Ecto neural progenitor cell (in vitro differentiated cells): ENCODE results near the gene LBP.
"Not testable (repeated sequence)": the region's sequence is repeated elsewhere in the genome, so short reads cannot be mapped to it uniquely, and the experiment has no call there.

Experiments used
- DNase-seq: peaks from one replicate; pipeline ENCODE4 v3.0.0-alpha.2; 2018; ENCODE audit warnings: low spot score

LBP gene

DNA sequence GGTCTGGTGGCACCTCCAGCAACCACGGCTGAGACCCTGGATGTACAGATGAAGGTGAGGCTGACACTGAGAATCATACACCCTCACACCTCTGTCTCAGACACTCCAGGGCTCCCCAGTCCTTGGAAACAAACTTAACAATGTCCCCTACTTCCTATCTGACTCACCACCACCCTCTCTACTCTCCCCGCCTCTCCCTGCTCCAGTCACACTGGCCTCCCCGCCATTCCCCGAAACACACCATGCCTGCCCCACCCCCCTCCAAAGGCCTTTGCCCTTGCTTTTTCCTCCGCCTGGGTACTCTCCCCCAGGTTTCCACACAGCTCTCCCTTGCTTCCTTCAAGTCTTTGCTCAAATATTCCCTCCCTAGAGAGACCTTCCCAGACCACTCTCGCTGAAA lies 26.1 kb upstream of the LBP start:
- no peak for DNase-seq

DNA sequence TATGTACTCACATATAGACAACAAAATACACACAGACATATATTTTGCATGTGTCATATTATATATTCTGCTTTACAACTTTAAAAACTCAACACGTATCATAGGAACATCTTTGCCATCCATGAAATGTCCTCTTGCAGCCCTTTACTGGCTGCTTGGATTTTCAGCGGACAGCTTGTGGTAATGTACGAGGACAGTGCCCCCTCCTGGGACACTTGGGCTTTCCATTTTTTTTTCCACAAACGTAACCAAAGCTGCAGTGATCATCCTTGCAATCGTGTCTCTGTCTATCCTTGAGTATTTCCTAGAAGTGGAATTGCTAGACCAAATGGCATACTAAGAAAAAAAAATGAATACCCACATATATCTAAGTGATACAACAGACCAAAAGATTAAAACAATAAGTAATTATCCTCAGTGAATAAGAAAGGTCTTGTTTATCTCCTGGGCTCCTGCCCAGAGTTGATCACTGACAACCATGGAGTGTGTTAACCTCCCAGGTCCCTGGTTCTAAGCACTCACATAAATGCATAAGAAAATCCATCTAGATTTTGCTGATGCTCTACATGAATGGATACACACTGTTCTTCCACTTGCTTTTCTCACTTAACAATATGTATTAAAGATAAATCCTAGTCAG lies 24.2 kb upstream of the LBP start:
- DNase-seq: no peak

DNA sequence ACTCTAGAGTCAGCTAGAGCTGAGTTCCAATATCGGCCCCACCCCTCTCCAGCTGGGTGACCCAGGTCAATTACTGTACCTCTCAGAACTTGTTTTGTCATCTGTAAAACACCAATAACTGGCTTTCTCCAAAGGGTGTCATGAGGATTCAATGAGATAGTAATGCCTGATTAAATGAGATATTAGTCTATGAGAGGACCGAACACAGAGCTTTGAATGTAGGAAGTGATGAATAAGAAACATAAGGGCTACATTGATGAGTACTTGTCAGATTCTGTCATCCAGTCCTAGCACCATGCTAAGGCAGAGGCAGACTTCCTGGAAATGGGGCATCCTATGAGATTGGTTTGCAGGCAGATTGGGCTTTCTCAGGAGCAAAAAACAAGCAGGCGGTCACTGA lies 22.1 kb upstream of the LBP start:
- DNase-seq: no peak

DNA sequence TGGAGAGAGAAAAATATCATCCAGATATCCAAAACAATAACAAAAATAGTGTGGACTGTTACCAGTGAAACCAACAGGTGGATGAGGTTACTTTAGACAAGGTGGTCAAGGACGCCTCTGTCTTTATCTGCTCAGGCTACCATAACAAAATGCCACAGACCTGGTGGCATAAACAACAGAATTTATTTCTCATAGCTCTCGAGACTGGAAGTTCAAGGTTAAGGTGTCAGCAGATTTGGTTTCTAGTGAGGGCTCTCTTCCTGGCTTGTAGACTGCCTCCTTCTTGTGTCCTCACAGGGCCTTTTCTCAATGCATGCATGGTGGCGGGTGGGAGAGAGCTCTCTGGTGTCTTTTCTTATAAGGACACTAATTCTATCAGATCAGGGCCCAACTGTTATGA lies 21.1 kb upstream of the LBP start:
- no peak for DNase-seq

DNA sequence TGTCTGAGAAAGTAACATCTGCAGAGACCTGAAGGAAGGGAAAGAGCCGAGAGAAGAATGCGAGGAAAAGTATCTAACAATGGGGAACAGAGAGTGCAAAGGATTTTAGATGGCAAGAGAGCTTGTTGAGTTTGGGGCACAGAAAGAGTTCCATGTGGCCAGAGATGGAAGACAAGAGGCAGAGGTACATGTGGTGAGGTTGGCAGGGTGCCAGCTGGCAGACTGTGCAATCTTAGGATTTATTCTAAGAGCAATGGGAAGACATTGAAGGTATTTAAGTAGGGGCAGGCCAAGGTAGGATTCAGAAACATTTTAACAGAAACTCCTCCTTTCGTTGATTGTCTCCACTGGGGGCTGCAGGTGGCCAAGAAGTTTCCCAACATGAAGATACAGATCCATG lies 20.4 kb upstream of the LBP start:
- DNase-seq: no peak

DNA sequence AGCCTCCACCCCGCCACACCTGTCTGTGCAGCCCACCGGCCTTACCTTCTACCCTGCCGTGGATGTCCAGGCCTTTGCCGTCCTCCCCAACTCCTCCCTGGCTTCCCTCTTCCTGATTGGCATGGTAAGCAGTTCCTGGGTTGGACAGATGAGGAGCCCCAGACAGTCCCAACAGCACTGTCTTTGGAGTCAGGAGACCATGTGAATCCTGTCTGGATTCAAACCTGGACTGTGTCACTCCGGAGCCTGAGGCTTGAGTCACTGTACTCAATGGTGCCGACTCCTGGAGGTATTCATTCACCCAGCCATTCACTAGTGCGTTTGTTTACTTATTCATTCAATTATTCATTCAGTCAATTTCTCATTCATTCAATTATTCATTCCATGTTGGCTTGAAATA lies 20.0 kb upstream of the LBP start:
- no peak for DNase-seq

DNA sequence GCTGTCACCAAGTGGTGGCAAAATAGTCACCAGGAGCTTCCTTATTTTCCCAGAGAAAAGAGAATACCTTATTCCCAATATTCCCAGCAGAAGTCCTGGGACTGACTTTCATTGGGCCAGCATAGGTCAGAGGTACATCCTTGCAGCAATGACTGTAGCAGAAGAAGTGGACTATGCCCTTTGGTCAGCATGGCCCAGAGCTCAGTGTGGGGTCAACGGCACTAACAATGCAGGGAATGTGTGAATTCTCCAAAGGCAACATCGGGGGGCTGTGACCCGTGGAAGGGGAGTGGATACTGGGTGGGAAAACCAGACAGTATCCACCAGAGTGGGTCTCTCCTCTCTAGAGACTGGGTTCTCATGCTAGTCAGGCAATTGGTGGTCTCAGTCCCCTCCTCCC lies 15.6 kb upstream of the LBP start:
- no peak for DNase-seq

DNA sequence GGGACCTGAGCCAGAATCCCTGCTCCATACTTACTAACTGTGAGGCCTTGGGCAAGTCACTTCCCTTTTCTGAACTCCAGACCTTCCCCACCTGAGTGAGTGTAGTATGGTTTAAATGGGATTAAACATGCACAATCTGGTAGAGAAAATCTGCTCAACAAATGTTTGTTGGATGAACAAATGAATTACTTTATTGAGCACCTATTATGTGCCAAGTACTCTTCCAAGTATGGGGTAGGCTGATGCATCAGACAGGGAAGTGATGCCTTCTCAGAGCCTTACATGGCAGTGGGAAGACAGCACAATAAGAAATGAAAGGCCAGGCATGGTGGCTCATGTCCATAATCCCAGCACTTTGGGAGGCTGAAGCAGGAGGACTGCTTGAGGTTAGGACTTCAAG lies 15.0 kb upstream of the LBP start:
- DNase-seq: no peak

DNA sequence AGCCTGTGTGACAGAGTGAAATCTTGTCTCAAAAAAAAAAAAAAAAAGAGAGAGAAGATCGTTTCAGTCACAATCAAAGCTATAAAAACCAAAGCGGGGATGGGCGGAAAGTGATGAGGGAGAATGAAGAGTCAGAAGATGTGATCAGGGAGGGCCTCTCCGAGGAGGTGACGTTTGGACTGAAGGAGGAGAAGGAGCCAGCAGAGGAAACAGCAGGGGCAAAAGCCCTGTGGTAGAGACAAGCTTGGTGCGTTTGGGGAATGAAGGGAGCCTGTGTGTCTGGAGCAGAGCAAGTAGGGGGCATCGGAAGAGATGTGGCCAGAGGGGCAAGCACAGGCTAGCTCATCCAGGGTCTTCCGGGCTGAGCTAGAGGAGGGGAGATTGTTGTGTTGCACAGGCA lies 14.5 kb upstream of the LBP start:
- DNase-seq: no peak

DNA sequence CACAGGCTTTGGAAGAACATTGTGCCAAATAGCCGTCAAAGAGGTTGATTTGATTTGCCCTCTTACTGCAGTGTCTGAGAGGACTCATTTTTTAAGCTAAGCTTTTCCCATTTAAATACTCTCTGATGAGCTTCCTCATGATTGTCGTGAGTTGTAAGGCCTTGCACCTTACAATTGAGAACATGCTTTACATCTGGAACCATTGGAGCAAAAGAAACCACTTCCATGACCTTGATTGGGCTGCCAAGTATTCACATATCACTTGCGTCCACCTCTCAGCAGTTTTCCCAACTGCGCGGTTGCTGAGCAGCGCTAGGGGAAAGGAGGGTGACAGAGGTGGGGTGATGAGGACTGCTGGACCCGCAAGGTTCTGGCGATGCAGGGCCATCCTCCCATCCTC lies 12.3 kb upstream of the LBP start:
- no peak for DNase-seq

DNA sequence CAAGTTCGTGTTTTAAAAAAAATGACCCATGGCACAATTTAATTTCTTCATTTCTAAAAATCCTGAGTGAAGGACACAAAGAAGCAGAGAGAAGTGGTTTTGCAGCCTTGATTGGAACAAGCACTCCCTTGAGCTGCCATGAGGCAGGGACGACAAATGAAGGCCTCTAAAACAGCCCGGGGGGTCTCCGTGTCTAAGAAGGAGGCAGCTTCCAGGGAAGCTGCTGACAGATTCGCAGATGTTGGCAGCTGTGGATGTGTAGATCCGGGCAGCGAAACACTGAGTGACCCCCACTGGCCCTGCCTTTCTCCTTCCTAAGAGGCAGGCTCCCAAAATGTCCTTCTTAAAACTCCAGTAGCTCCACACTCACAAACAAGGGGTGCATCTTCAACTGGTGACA lies 9.6 kb upstream of the LBP start:
- no peak for DNase-seq

DNA sequence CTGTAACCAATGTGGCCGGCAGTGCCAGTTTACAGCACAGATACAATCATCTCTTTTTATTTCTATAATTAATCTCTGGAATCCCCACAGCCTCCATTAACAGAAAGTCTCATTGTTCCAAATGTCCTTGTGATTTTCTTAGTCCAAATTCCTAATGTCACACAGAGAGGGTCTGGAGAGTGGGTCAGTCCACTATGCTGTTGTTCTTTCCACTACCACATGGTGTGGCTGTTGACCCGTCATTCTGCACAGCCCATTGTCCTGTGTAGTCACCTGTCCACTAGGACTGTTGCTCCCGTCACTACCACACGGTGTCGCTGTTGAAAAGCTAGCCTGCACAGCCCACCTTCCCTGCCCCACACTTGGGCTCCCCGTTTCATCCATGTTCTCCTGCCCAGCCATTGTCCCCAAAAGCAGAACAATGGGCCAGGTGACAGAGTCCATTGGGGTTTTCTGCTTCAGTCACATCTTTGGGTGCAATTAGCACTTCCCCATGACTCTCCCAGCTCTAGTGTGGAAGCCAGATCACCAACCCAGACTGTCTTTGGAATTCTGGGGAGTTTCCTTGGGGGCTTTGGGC lies 8.6 kb upstream of the LBP start:
- DNase-seq: peak; percentile 79

DNA sequence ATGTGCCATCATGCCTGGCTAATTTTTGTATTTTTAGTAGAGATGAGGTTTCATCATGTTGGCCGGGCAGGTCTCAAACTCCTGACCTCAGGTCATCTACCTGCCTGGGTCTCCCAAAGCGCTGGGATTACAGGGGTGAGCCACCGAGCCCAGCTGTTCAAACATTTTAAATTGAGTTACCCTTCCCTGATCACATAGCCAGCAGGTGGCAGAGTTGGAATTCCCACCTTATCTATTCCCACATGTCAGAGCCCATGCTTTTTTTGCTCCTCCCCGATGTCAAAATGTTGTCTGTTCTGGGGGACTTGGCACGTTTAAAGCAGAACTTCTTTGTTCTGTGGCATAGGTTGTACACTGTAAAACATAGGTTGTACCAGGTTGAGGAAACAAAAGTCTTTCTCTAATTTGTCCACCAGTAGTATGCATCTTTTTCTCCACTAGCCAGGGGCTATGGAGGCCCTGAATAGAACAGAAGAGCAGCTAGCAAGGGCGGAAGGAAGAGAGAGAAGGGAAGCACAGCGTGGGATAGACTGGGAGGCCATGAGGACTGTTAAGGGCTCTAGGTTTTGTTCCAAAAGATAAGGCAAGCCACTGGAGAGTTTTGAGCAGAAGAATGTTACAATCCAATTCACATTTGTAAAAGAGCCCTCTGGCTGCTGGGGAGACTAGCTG lies 7.3 kb upstream of the LBP start:
- no peak for DNase-seq

DNA sequence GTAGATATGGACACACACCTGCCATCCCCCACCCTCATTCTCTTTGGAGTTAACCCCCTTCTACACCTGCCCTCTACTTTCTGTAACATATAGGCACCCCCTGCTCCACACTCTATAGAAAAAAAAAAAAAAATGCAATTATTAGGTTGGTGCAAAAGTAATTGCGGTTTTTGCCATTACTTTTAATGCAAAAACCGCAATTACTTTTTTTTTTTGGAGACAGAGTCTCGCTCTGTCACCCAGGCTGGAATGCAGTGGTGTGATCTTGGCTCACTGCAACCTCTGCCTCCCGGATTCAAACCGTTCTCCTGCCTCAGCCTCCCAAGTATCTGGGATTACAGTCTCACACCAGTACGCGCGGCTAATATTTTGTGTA lies 6.8 kb upstream of the LBP start:
- DNase-seq: not testable (repeated sequence)

DNA sequence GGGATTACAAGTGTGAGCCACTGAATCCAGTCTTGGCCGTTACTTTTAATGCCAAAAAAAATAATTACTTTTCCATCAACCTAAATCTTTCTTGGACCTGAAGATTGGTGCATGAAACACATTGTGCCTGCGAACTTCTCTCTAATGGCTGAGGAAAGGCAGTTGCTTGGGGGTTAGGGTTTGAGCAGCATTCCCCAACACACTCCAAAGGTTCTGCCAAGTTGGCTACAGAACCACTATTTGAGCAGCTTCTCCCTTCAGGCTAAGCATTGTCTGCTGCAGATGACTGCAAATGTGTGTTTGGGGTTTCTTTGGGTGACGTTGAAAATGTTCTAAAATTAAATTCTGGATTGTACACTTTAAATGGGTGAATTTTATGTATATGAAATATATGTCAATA lies 6.3 kb upstream of the LBP start:
- DNase-seq: no peak

DNA sequence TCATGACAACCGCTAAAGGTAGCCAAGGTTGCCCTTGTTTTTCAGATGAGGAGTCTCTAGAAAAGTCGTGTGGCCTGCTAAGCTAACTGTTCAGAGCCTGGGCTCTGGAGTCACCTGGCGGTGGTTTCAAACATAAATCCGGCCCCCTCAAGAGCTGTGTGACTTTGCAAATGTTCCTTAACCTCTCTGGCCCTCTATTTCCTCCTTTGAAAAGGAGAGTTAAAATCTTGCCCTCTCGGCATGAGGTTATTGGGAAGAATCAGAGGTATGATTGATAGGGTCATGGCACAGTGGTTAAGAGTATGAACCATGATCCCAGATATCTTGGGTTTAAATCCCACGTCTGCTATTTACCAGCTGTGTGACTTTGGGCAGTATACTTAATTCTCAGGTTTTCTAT lies 5.6 kb upstream of the LBP start:
- no peak for DNase-seq

DNA sequence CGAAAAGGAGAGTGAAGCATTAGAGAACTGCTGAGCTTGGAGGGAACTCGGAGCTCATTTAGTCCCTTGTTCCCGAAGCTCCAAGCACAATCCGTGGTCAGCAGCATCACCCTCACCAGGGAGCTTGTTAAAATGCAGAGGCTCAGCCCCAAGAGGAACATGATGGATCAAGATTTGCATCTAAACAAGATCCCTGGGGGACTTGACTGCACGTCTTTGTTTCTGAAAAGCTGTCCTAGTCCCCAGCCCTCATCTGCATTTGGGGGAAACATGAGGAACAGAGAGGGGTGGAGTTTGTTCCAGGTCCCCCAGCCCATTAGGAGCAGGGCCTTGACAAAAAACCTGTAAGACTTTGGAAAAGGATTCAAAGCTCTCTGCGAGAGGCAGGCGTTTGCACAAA lies 4.1 kb upstream of the LBP start:
- no peak for DNase-seq

DNA sequence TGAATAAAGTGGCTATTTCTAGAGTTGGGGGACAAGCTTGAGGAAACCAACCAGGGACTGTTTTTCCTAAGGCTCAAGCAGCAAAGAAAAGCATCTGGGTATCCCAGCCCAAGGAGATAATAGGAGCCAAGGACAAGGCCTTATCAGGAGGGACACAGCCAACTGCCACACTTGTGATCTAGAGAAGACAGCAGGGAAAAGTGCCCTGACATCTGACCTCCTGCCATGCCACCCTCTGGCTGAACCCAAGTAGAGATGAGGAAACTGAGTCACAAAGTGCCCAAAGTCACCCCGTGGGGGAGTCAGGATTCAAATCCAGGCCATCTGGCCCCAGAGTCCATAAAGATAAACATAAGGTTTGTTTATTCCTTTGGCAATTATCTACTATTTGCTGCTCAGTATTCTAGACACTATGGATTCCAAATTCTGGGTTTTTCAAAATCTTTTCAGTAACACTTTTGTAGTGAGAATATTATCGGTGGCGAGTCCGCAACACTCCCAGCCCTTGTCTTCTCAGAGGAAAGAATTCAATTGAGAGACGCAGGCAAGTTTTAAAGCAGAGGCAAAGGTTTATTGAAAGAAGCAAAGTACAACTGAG lies 3.5 kb upstream of the LBP start:
- no peak for DNase-seq

DNA sequence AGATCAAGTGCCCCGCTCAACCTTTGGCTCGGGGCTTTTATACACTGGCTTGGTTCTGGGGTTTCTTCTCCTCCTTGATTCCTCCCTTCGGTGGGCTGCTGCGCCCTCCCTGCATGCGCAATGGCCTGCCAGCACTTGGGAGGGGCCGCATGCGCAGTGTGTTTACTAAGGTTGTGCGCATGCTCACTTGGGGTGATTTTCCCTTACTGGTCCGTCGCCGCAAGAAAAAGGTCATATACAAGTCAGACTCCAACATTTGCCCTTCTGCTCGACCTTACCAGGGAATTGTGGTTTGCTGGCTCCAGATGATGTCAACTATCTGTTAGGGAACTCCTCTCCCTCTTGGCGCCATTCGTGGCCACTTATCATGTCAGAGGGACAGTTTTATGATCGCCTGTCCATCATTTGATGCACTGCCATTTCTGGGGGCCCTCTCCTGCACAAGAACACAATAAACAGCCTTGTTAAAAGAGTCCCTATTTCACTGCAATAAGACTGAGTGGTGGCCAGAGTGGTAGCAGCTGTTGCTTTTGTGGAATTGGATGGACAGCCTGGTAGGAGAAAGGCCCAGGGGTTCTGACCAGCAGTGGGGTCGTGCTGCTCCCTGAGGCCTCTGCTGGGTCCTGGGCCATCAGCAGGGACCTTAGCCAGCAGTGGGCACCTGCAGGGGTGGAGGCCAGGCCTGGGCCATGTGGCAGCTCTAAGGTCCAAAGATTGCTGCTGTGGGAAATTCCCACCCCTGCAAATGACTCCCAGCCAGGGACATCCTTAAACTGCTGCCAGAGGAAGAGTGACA lies 2.8 kb upstream of the LBP start:
- DNase-seq: no peak

DNA sequence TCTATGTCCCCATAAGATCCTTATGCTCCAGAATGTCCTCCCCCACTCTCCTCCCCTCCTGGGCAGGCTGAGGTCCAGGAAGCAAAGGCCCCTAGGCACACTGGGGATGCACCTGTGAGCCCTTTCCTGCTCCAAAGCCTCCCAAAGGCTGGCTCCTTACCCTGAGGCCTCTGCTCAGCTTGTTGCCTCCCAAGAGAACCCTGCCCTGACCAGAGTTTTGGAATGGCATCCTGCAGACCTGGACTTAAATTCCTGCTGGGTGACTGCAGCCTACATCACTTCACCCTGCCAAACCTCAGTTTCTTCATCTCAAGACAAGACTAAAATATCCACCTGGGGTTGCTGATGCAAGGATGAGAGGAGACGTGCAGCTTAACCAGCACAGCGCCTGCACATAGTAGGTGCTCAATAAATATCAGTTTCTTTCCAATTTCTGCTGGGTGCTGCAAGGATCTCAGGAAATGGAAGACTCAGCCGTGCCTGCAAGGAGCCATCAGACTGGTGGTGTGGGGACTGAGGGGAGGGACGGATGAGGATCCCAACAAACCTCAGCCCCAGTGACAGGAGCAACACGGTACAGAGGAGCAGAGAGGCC lies 2.1 kb upstream of the LBP start:
- no peak for DNase-seq

DNA sequence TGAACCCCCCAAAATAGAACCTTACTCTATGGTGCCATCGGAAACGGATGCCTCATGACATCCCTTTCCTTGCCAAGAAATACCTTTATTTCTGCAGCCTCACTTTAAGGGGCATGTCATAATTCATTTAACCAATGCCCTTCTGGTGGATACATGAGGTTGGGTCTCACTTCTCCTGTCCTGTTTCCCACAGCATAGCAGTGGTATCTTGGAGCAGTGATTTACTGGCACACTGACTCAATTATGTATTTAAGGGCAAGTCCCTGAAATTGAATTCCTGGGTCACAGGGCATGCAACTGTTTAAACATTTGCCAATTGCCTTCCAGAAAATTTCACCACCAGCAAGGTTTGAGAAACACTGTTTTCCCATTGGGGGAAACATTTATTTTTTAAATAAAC lies 639 bp upstream of the LBP start:
- DNase-seq: no peak

DNA sequence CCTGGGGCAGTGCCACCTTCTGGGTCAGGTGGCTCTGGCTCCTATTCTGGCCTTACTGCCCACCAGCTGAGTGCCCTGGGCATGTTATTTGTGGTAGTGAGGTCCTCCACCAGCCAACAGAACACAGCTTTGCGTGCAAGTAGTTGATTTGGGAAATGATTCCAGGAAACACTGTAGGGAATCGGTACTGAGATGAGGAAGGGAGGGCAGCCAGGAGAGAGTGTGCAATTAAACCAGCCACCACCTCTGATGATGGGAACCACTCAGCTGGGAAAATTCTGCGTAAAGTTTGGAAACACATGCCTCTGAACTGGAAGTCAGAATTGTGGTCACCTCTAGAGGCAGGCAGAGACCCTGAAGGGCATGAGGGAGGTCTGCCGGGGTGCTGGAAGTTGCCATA lies 459 bp downstream of the LBP start:
- no peak for DNase-seq
